Cerebellar cortex (tissue), 1 donor: Measurements from ENCODE around the gene SDK1.

Source experiments
- DNase-seq: peaks from one replicate; pipeline ENCODE4 v3.0.0-alpha.2; 2015; ENCODE audit warnings: low spot score

The SDK1 gene

DNA sequence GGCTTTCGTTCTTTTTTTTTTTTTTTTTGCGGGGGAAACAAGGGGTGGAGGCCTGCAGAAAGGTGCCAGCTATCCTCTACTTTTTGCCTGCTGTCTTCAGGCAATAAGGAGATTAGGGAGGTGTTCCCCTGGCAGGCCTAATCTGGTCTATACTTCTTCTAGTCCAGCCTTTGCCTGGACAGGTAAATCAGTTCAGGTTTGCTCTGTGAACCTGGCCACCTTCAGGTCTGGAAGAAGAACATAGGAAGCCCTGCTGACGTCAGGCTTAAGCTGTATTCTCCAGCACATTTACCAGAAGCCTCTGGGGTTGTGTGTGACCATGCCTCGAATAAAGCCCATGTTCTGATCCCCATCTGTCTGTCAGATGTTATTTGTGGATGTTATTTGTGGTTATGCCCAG, 115.4 kb downstream of the SDK1 start:
- DNase-seq = no peak

DNA sequence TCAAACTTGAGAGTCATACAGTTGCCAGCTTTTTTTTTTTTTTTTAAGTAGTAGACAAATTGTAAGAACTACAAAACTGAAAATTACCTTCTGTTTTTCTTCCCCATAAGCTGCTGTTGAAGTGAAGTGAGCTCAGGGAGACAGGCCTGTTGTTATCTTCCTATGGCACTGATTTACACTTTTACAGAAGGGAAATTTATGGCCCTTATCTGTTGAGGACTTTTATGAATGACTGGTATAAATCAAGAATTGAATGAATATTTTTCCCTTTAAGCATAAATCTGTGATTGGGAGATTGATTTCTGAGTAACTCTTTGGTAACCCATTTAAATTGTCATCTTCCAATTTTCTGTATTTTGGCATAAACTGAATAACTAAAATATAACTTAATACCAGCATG, 124.0 kb downstream of the SDK1 start:
- no peak for DNase-seq

DNA sequence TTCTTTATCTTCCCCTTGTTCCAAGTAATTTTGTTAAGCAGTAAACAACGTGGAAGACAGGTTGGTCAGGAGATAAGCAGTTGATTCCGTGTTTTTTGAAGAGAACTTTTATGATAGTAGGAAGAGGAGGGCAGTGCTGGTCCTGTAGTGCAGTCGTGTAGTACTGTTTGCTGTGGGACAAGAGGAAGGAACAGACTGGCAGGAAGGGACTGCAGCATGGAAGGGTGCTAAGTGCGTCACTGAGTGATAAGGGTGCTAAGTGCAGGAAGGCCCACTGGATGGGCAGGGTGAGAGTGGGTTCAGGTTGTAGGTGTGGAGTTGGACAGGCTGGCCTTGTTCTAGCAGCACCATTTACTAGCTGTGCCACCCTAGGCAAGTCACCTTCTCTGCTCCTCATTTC, 125.0 kb downstream of the SDK1 start:
- no peak for DNase-seq

DNA sequence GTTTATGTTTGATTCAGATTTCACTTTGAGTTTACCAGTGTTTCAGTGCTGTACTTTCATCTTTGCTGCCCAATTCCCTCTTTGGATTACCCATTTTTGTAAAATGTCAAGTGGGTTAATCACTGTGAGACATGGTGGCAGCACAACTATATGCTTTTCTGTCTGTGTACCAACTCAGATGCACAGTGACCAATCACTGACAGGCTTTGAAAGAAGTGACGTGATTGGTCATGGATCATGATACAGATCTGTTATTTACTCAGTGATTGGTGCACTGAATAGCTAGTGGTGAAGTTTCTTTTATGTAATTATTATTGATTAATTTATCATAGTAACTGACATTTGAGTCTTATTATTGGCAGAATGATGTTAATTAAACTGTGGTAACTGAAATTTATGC, 126.9 kb downstream of the SDK1 start:
- DNase-seq = no peak

DNA sequence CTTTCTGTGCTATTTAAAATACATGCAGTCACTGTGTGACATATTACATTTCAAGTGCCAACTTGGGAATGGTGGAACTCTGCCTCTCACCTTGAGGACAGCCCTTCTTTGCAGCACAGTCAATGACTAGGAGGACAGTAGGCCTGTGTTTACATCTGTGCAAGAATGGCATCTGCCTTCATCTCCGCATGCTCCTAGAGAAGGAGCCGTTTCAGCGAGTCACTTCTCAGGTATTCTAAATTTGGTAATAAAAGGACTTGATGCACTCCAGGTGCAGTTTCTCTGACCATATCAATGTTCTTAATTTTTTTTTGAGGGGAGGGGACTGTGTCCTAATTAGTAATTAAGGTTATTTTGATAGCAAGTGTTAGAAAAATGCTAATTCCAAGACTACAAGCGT, 128.9 kb downstream of the SDK1 start:
- no peak for DNase-seq

DNA sequence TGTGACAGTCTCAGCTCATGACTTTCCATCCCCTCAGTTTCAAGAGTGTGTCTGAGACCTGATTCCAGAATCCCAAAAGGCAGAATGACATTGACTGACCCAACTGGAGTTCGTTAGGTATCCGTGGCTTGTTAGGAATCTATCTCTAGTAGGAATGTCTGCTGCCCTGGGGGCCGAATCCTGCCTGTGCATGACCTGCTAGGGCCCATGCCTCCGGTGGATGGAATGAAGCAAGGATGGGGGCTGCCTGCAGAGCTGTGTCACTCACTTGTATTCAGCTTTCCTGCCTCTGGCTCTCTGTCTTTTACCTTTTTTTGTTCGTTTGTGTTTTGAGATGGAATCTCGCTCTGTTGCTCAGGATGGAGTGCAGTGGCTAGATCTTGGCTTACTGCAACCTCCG, 129.5 kb downstream of the SDK1 start:
- no peak for DNase-seq

DNA sequence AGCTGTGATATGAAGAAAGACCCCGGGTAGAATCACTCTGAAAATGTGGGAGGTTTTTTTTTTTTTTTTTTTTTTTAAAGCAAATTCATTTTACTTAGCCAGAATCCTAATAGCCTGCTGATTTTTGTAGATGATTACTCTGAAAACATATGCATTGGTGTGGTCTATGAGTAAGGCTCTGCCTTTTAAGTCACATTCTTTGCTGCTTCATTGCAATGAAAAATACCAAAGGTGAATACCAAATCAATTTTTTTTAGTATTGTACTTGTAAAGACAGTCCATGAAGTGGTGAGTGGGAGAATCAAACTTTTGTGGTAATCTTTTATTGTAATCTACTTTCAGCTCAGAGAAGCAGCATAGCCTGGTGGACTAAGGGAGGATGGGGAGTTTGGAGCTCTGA, 130.3 kb downstream of the SDK1 start:
- no peak for DNase-seq

DNA sequence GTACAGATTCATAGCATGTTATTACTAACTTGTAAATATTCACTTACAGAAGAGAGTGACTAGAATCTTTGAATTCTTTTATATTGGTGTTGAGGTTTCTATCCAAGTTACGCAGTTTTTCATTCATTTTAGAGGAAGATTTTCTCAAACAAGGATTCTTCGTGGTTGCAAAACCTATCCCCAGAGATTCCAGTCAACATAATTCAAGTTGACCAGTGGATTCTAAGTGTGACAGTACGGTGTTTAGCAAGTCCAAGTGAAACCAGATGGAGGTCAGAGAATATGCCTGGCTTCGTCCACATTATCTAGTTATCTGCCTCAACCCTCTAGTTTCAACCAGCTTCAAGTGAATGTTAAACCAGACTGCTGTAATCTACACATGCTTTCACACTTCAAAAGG, 131.9 kb downstream of the SDK1 start:
- DNase-seq = no peak

DNA sequence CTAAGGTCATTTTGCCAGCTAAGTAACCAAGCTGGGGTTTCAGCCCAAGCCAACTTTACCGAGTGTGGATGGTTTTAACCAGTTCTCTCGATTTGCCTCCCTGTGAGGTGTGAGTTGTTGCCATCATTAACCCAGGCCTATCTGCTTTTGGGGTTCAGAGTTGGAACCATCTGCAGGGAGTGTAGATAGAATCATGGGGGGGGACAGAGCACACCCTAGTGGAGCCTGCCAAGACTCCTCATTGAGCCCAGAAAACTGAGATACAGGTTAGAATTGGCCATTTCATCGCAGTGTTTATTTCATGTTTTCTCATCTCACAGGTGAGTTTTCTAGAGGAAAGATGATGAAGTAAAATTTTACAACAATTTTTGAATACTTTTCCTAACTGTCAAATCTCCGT, 133.6 kb downstream of the SDK1 start:
- DNase-seq = no peak

DNA sequence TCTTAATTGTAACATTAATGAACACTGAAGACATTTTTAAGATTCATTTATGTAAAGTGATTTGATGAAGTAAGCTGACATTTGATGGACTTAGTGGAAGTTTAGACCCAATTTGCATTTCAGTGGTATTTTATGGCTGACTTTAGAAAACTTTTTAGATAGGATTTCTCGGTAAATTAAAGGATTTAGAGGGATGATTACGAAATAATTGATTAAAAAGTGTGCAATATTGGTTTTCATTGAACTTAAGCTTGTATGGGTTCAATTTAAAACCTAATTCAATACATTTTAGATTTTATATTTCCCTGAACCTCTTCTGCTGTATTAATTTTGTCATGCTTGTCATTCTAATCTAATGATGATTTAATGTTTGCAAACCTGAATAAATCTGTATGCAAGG, 135.1 kb downstream of the SDK1 start:
- no peak for DNase-seq

DNA sequence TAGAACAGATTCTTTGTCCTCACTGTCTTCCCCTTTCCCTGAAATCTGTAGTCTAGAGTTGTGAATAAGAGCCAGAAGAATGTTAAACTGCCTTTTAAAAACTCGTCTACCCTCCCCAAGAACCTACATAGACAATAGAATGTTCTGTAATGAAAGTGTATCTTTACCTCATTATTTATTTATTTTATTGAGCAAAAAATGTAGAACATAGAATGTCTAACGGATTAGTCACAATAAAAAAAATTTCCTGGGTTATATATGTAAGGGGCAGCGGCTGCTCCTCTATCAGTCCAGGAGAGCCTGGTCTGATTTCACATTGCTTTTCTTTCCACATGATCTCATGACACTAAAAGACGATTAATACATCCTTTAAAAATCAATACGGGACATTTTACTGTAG, 135.7 kb downstream of the SDK1 start:
- DNase-seq = no peak

DNA sequence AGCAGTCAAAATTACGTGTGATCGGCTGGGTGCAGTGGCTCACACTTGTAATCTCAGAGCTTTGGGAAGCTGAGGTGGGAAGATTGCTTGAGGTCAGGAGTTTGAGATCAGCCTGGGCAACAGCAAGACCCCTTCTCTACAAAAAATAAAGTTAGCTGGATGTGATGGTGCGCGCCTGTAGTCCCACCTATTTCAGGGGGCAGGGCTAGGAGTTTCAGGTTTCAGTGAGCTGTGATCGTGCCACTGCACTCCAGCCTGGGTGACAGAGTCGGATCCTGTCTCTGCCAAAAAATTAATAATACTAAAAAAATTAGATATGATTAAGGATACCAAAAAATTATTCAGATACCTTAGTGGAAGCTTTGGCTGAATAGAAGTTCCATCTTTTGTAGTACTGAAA, 136.4 kb downstream of the SDK1 start:
- DNase-seq = no peak

DNA sequence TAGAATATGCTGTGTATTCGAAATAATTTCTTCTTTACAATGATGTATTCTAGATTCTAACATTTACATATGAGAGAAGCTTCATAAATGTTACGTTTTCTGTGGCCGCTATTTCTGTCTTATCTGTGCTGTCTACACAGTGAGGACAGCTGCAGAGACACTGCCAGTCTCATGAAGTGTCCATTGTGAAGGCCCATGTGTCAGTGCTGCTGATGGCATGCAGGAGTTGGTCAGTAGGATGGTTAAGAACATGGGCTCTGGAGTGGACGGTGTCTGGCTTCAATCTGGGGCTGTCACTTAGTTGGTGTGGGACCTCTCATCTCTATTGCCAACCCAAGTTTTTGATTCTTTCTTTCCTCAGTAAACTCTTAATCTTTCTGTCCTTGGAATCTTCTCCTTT, 137.3 kb downstream of the SDK1 start:
- DNase-seq = no peak

DNA sequence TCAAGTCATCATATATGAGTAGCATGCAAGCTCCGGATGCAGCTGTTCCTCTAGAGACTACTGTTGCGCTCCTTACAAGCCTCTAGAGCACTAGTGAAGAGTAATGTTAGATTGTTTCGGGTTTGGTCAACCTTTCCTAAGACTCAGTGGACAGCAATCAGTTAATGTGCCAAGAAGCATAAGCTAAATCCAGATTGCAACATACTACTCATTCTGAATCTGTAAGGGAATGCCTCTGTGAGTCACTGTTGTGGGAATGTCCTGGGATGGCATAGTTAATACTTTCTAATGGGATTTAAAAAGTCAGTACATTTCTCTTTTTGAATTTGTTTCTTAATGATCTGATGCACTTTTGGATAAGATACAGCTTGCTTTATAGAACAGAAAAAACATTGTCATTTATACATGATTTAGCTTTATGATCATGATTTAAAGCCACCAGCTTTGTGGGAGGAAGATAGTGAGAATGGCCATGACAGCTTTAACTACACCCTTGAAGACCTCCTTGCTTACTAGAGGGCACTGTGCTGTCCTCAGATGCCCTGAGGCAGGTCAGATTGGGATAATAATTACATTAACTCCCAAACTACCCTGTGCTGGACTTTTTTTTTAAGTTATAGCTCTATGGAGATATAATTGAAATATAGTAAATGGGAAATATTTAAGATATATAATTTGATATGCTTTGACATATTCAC, 138.4 kb downstream of the SDK1 start:
- no peak for DNase-seq

DNA sequence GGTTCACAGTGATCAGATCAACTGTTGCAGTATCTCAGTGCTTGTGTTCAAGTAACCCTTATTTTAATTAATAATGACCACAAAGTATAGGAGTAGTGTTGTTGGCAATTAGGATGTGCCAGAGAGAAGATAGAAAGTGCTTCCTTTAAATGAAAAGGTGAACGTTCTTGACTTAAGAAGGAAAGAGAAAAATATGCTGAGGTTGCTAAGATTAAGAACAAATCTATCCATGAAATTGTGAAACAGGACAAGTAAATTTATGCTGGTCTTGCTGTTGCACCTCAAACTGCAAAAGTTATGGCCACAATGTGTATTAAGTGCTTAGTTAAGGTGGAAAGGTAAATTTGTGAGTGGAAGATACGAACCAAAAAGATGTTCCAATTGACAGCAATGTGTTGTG, 139.5 kb downstream of the SDK1 start:
- DNase-seq = no peak

DNA sequence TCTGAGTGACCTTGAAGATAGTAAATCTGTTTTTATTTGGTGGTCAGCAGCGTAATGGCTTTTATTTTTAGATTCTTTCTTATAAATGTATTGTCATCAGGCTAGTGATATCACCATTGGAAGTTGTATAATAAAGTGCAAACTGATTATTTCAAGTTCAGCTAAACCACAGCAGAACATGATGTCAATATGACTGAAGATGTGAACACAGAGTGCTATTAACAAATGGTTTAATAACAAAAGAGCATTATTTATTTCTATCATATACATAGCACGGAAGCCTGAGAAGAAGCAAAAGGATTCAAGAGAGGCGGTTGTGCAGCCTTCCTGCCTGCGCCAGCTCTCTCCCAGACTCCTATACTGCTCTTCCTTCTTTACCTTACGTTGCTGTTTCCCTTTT, 142.7 kb downstream of the SDK1 start:
- no peak for DNase-seq

DNA sequence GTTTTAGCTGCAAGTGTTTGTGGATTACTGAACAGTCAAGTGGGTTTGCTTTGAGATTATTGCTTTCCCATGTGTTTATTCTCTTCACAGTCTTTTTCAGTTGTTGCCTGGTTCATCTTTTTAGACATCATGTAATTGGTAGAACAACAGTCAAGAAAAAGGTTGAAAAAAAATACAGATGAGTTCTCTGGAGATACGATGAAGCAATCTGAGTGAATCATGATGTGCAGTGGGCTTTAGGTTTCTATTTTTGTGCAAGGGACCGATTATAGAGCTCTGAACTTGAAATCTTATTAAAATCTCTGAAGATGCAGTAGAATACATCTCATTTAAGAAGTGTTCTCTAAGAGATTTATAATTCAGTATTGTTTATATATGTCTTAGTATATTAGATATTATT, 145.7 kb downstream of the SDK1 start:
- DNase-seq = no peak

DNA sequence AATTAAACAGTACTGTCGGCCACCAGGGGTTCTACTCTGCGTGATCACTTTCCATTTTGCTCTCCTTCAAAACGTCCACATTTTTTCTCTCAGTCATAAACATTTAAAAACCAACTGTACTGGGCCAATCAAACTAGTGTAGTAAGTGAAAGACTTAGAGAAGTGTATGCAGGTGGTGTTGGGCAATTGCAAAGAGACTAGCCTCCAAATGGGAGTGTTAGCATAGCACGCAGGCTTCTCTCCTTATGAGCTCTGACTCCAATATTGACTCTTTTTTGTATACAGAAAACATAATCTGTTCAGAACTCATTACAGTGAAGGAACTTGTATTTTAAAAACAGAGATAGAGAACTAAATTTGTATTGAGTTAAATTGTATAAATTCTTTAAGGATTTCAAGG, 150.6 kb downstream of the SDK1 start:
- no peak for DNase-seq

DNA sequence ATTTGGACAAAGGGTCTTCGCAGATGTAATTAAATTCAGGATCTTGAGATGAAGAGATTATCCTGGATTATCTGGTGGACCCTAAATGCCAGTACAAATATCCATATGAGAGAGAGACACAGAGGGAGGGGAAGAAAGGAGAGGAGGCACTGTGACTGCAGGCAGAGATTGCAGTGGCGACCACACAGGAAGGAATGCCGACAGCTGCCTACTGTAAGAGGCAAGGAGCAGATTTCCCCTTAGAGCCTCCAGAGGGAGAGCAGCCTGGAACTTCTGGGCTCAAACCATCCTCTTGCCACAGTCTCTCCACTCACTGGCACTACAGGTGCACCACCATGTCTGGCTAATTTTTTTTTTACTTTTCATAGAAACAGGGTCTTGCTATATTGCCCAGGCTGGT, 152.3 kb downstream of the SDK1 start:
- no peak for DNase-seq

DNA sequence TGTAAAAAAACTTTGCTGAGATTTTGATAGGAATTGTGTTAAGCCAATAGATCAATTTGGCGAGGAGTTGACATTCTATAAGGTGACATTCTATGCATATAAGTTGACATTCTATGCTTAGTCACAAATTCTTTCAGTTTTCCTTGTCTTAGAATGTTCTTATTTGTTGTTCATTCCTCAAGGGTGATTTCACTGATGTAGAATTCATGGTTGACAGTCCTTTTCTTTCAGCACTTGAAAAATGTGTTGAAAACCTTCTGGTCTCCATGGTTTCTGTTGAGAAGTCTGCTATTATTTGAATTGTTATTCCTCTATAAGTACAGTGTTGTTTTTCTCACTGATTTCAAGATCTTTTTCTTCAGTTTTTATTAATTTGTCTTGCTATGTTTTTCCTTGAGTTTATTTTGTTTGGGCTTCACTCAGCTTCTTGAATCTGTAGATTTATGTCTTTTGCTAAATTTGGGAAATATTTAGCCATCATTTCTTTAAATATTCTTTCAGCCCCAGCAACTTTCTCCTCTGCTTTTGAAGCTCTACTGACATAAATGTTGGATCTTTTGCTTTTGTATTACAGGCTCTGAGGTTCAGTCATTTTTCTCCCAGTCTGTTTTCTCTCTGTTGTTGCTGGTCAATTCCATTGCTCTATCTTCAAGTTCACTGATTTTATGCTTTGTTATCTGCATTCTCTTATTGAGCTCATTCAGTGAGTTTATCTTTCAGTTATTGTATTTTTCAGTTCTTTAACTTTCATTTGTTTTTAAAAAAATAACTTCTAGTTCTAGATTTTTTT, 154.9 kb downstream of the SDK1 start:
- no peak for DNase-seq

DNA sequence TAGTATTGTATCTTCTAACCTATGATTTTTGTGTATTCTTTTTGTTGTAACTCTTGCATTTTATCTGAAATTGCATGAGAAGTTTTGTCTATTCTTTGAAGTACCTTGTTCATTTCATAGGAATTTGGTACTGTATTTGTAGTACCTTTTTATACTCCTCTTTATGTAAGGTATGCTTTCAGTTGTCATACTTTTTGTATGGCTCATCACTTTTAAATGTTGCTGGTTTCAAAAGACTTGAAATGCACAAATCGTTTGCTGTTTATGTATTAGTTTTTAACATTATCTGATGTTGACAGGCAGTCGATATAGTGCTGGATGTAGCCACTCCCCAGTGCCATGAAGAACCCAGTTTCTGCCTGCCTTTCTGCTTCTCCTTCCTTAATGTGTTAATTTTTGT, 158.1 kb downstream of the SDK1 start:
- no peak for DNase-seq

DNA sequence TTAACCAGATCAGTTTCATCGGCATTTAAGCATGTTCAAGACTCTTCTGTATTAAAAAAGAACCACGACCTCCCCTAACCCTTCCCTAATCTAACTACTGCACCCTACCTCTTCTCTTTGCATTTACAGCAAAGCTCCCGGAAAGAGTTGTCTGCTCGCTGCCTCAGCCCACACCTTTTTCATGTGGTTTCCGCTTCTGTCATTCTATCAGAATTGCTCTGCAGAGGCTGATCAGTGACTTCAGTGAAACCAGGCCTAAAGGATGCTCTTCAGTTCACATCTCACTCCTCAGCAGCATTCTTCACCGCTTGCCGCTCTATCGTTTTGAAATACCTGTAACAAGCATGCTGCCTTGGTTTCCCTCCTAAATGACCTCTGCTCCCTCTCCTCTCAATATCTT, 160.9 kb downstream of the SDK1 start:
- DNase-seq = no peak

DNA sequence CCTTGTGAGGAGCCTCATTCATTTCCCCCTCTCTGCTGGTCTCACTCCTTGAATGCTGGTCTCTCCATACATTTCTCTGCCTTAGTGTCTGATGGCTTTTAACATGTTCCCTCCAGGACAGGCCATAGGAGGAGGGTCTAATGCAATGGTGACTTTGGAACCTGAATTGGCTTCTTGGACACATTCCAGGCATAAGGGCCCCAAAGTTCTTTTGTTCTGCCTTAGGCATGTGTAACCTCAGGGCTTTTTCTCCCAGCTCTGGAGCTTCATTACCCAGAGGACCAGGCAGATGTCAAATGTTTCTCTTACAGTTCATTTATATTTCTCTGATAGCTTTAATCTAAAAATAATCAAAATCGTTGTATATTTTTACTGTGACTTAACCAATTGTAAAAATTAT, 162.6 kb downstream of the SDK1 start:
- DNase-seq = no peak
